Neural cell (in vitro differentiated cells): ENCODE results near the gene NEDD9.

Source experiments
- EP300 ChIP-seq: fragments of 450-650 bp; conservative IDR thresholded peaks from 2 replicates; pipeline ENCODE4 v1.6.1; 2014; ENCODE audit warnings: antibody characterized with exemption, mild to moderate bottlenecking, moderate library complexity; ENCODE audit not compliant: poor library complexity, severe bottlenecking
- EZH2 ChIP-seq: fragments of 200-600, 300-800 bp; shearing (Covaris generic), sonication (generic); IDR thresholded peaks from 2 replicates; pipeline ENCODE4 v1.6.1; 2014; ENCODE audit warnings: antibody characterized with exemption, low read length, borderline replicate concordance, mild to moderate bottlenecking; ENCODE audit not compliant: insufficient read depth, poor library complexity, severe bottlenecking
- MXI1 ChIP-seq: fragments of 450-650 bp; conservative IDR thresholded peaks from 2 replicates; pipeline ENCODE4 v1.6.1; 2014; ENCODE audit warnings: antibody characterized with exemption, mild to moderate bottlenecking; ENCODE audit not compliant: poor library complexity, severe bottlenecking
- POLR2AphosphoS5 ChIP-seq: IDR thresholded peaks from 2 replicates; pipeline ENCODE4 v1.6.1; 2012
- TF ChIP-seq, protein P1 (sequence below): fragments of 450-650 bp; IDR thresholded peaks from 2 replicates; pipeline ENCODE4 v1.5.1; 2014; ENCODE audit warnings: antibody characterized with exemption, mild to moderate bottlenecking, moderate library complexity; ENCODE audit not compliant: poor library complexity, severe bottlenecking

DNA sequence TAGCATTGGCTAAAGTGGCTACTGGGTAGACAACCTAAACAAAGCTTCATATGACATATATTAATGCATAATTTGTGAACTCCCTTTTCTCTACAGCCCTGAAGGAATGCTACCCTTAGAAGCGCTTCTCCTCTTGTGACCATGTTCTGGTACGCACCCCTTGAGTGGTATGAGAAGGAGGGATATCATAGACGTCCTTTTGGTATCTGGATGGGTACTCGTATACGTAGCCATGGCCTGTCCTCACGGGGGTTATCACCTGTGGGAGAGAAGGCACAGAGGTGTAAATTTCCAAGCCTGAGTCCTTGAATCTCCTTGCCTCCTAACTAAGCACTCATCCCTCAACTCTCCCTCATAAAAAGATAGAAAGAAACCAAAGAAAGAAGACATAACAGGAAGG, 39.0 kb downstream of the NEDD9 start:
- TF ChIP-seq, protein P1, sequence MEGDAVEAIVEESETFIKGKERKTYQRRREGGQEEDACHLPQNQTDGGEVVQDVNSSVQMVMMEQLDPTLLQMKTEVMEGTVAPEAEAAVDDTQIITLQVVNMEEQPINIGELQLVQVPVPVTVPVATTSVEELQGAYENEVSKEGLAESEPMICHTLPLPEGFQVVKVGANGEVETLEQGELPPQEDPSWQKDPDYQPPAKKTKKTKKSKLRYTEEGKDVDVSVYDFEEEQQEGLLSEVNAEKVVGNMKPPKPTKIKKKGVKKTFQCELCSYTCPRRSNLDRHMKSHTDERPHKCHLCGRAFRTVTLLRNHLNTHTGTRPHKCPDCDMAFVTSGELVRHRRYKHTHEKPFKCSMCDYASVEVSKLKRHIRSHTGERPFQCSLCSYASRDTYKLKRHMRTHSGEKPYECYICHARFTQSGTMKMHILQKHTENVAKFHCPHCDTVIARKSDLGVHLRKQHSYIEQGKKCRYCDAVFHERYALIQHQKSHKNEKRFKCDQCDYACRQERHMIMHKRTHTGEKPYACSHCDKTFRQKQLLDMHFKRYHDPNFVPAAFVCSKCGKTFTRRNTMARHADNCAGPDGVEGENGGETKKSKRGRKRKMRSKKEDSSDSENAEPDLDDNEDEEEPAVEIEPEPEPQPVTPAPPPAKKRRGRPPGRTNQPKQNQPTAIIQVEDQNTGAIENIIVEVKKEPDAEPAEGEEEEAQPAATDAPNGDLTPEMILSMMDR, result no peak
- no peak for TF ChIP-seq MXI1
- TF ChIP-seq POLR2AphosphoS5, result no peak
- TF ChIP-seq EP300, result no peak
- no peak for TF ChIP-seq EZH2
